GM21576 (cell line): ENCODE data around the gene SELENON.

ENCODE experiments used
- ATAC-seq: cut with Tn5 transposase; IDR thresholded peaks from one replicate; pipeline ENCODE4 v1.9.1; 2021; ENCODE audit warnings: mild to moderate bottlenecking, moderate library complexity; ENCODE audit not compliant: unreplicated experiment

The SELENON gene

DNA sequence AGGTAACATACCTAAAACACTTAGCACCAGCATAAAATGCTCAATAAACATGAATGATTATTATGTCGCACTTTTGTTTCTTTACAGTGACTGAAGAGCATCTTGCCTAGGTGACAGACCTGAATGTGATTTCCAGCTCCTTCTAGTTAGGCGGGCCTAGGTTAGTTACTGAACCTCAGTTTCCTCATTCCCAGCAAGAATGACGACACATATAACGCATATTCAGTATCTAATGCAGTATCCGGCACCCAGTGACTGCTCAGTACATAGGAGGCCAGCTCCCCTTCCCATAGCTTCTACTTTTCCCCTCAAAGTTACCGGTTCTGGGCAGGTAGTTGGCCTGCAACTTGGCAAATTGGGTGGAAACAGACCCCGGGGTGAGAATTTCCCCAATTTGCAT, 58.5 kb downstream of the SELENON start:
- no peak for ATAC-seq

DNA sequence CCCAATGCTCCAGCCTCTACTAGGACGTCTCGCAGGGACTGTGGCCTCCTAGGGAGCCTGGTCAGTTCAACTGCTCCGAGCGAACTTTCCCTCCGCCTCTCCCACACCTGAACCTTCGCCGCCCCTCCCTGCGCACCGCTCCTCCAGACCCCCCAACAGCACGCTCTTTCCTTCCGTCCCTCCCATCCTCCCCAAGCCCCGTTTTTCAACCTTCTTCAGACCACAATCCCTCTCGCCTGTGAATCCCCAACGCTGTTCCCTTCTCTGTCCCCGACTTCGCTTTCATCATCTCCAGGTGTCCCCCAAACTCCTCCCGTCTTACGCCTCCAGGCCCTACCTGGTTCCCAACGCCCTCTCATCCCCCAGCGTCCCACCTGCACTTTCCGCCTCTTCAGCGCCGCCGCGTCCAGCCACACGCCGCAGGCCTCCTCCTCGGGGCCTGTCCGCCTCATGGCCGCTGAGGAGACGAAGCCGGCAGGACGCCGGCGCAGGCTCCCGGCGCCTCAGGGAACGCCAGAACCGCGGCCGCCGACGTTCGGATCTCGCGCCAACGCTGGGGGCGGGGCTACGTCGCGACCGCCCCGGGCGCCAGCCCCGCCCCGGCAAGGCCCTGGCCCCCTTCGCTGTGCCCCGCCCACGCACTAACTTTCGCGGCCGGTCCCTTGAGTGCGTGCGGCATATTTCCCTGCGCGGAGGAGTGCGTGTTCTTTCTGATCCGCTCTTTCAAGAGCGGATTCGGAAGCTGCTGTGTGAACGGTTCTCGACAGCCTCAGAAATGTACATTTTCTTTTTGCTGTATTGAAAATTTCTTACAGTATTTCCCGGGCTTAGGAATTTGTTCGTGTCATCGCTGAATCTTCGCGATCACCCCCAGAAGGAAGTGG, 59.2 kb downstream of the SELENON start, which contains the start of gene AUNIP:
Gene AUNIP, minus strand, starts transcription at position 552 of the 884 bp plus-strand sequence. Its CDS starts 100 bp downstream, at position 452.
- ATAC-seq: peak; percentile 76

DNA sequence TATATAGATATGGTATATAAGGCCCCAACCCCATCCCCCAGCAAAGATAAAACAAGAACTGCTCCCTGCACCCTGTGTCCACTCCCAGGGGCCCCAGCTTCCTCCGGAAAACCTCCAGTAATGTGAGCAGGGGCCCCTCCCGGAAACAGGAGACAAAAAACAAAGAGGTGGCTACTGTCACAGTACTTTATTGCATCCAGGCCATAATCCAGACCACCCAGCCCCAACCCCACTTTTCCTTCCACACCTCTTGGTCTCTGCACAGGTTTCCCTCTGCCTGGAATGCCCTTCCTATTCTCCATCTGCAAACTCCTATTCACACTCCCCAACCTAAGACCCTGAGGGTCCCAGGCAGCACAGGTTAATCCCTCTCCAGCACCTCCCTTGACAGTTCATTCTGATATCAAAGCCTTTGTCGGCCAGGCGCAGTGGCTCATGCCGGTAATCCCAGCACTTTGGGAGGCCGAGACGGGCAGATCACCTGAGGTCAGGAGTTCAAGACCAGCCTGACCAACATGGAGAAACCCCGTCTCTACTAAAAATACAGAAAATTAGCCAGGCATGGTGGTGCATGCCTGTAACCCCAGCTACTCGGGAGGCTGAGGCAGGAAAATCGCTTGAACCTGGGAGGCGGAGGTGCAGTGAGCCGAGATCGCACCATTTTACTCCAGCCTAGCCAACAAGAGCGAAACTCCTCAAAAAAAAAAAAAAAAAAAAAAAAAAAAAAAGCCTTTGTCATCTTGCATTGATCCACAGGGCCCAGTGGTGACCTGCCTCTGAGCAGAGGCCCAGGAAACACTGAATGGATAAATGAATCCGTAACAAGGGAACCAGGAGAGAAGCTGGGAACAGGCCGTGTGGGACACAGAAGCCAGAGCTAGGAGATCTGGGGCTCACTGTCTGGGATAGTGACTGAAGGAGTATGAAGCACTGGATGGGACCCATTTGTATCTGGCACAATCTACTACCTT, 61.6 kb downstream of the SELENON start:
- ATAC-seq: no peak

DNA sequence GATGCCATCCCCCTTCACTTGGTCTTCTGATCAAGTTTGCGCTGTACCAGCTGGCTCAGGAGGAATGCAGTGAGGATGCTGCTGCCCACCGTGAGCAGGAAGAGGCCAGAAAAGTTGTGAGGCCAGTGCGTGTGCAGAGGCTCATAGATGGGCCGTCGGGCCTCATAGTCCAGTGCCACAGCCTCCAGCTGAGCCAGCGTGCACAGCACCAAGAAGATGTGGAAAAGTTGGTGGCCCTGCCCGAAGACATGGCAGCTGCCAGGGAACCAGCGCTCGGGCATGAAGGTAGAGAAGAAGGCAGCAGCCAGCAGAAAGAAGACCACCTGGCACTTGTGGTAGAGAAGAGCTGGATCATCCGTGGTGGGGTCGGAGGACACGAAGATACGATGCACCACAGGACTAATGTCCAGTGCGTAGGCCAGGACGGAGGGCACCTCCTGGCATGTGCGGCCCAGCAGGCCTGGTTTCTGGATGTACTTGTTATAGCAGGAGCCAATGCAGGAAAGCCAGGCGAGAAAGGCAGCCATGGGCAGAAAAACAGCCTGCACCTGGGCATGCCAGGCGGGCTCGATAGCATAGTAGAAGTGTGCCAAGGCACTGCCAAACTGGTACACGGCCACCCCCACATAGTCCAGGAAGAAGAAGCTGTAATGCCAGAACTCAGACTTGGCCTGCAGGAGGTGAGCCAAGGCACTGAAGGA, 62.9 kb downstream of the SELENON start:
- no peak for ATAC-seq

DNA sequence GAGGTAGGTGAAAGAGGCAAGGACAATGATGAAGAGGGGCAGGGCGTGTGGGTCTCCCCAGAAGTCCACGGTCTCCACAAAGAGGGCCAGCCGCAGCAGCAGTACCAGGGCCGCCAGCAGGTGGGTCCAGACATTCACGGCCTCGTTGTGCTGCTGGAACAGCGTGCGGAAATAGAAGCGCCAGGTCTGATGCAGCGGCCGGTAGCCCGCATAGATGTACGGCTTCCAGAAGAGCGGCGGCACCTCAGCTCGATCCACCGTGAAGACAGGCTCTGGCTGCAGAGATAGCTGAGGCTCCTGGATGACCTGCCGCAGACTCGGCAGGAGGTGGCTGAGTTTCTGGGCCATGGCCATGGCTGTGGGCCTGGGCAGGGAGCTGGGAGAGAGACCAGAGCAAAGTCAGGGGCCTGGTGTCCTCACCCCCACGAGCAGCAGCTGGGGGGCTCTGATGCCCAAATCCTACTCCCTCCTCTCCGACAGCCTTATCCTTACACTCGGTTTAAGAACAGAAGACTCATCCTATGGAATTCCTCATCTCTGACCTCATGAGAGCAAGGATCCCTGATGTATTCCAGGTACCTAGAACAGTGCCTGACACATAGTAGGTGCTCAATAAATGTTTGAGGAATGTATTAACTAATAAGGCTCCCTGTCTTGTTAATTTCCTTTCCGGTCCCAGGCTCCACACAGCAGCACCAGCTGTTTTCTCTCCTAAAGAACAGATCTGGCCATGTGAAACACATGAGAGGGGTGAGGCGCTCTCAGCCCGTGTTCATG, 63.7 kb downstream of the SELENON start:
- ATAC-seq: no peak

DNA sequence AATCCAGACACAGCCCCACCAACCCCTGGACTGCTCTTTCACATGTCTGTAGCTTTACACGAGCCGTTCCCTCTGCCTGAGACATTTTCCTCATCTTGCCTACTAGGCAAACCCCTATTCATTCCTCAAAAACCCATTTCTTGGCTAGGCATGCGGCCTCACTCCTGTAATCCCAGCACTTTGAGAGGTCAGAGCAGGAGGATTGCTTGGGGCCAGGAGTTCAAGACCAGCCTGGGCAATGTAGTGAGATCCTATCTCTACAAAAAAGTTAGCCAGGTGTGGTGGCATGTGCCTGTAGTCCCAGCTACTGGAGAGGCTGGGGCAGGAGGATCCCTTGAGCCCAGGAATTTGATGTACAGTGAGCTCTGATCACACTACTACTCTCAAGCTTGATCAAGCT, 64.4 kb downstream of the SELENON start:
- no peak for ATAC-seq

DNA sequence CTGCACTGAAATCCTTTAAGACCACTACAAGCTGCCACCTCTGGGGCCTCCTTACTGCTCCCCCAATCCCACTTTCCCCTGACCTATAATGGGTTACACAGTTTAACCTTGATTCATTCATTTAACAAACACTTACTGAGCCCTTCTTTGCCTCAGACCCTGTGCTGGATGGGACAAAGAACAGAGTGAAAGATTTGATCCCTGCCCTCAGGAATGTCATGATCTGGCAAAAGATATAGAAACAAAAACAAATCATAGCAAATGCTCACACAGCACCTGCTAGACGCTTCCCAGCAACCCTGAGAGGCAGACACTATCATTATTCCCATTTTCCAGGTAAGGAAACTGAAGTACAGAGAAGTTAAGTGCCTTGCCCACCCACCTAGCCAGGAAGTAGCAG, 66.3 kb downstream of the SELENON start:
- ATAC-seq: no peak

DNA sequence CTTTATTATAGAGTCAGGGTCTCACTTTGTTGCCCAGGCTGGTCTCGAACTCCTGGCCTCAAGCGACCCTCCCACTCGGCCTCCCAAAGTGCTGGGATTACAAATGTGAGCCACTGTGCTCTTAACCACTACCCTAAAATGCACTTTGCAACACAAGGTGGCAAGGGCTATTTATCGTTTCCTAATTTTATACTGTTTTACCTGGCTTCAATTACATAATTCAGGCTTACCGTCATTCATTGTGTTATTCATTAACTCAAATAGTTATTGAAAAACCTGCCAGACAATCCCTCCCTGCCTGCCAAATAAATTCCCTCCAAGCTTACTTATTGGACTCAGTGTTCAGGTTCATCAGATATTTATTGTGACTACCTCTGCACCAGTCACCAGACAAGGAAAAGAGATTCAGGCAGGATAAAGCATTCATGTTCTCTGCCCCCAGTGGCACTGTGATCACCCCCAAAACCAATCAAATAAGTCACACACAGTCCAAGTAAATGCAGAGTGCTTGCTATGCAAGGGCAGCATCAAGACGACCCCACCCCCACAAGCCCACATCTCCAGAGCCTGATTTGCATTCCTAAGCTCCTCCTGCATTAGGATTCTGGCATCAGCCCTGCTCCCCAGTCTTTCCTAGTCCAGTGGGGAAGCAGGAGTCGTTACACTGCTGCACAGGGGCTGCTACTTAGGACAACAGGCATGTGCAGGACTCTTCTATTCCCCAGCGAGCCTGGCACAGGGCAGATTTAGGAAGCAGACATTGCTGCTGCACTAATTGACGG, 67.4 kb downstream of the SELENON start:
- no peak for ATAC-seq
